Right hindlimb (tissue), 1 donor: Measurements from ENCODE around the gene LINC00305.

Source experiments
- DNase-seq: peaks from one replicate; pipeline ENCODE4 v3.0.0-alpha.2; 2018

The LINC00305 gene

DNA sequence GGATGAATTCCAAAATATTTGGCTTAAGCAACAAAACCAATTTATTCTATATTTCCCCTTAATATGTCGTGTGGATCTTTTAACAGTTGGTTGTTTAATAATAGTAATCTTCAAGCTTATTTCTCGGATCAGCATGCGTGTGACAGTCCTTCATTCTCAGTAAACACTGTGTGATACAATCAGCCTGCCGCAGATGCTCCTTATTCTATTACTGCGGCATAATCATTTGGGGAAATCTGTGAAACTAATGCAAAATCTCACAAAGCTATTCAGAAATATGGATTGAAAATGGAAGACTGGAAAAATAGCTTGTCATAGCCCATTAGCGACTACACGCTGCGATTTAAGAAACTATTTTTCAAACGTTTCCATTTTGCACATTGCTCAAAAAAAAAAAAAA, 36.9 kb downstream of the LINC00305 start:
- no peak for DNase-seq

DNA sequence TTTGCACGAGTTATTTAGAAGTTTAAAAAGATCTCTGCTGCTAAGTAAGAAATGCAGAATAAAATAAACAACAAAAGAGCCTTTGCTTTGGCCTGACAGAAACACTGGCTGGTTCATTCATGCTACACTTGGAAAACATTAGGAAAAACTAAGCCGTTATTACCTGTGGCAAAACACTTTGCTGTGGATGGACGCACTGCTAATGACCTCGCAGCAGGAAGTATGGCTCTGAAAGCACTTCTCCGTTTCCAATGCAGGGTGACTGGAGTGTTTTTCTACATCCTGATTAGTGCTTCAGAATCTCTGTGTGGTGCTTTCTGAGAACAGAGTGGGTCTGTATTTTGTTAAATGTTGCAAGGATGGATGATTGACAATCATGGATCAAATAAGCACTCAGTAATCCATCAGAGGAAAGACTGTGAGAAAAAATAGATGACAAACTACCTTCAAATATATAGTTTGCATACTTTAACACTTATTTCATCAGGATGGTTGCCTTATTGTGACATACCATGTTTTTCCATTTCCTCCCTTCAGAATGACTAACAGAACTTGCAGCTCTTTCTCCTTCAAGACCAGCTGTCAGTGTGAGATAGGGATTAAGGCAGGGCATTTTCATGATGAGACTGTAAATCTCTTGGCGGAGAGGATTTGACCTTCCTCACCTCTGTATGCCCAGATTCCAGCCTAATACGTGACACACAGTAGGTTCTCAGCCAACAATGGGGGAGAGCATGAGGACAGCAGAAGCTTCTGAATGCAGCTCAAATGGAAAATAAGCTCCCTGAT, 38.0 kb downstream of the LINC00305 start:
- DNase-seq: no peak

DNA sequence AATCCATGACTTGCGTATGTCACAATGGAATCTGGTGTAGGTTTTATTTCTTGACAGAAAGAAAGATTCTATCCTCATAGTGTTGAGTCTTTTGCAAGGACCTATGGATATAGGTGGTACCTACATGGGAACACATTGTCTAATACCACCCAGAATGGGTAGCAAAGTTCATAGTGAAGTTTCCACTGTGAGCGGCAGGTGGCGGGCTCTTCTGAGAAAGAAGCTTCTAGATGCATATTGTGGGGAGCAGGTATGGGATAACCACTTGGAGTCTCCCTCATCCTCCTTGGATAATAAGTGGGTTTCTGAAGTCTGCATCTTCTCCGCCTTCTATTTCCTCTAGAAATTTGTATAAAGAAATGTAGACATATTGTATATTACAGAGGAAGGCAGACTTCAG, 44.9 kb downstream of the LINC00305 start:
- DNase-seq: no peak

DNA sequence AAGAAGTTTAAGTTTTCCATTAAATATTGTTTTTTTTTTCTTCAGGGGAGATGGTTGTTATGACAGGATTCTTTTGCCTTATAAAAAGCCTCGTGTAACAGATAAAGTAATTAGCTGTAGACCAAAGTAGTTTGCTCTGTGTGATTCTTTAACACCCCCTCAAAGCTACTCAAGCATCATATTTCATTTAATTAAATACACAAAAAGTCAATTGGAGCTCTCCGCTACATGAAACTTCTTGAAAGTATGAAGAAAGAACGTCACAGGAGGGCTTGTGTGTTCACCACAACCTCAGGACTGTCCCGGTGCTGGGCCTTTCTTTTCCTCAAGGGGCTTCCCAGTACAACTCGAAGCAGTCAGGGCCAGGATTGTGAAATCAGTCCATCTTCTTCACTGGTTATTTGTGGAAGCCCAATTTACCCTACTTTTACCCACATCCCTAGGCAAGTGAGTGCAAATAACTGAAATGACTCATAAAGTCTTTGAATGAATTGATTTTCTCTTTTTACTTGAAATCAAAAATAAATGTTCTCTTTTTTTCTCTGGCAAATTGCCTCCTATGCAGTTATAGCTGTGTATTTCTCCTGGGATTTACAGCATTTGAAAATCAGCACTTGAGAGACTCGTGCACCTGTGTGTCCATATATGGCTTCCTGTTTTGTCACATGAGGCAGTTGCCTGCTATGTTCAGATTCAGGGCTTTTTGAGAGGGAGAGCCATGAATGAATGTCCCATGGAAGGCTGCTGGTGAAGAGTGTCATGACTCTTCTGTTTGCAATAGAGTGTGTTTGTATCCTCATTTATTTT, 48.6 kb downstream of the LINC00305 start:
- DNase-seq: no peak

DNA sequence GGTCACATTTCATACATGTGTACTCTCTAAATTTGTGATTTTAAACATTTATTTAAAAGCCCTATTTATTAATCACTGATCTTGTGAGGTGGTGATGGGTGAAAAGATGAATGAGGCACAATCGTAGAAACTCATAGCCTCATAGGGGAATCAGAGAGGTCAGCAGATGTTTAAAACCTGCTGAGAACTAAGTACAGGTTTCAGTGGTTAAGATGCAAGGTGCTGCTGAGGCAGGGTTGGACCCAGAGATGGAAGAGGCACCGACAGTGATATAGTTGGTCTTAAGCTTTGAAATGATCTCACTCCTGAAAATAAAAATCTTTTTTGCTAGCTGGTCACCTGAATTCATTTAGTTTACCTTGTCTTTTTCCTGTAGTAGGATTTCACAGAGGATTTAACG, 49.6 kb downstream of the LINC00305 start:
- no peak for DNase-seq

DNA sequence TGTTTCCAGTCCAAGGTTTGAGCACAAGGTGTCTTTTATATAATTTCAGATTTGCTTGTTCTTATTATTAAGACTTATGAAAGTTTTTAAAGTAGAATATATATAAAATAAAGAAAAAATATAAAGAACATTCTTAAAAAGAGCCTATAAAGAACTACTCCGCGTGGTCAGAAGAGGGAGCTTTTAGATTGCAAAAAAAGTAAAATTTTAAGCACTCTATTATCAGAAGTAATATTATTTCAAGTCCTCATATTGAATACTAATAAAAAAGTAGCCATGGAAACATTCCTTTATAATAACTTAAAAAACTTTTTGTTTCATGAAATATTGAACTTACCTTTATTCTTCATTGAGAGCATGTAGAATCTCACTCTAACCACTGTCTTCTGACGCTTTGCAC, 51.4 kb downstream of the LINC00305 start:
- DNase-seq: no peak

DNA sequence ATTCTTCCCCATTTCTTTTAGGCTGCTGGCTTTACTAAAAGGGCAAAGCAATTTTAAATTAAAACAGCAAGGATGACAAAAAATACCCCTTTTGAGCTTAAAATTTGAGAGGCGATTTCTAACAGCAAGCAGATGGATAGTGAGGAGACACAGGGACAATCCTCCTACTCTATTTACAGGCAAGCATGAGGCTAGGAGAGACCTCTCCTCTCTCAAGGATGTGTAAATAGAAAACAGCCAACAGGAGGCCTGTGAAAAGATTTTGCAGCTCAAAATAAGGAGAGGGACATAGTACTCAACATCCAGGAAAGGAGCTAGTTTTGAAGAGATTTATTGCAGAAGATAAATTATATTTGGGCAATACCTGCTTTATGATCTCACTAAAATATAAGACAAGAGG, 53.8 kb downstream of the LINC00305 start:
- no peak for DNase-seq

DNA sequence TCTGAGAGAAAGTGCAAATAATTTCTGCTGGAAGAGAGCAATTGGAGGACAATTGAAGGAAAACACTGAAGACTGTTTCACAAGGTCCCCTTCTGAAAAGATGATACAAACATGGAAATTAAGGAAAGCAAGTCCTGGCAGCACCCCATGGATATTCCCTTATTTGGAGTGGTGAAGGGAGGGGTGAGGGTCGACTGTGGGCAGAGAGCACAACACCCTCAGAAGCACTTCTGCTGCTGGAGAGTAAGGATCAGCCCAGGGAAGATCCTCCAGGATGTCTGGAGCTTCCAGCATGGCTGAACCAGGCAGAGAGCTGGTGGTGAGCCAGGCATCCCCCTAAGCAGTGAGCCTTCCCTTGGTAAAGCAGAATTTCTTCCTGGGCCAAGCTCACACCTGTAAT, 54.7 kb downstream of the LINC00305 start:
- no peak for DNase-seq

DNA sequence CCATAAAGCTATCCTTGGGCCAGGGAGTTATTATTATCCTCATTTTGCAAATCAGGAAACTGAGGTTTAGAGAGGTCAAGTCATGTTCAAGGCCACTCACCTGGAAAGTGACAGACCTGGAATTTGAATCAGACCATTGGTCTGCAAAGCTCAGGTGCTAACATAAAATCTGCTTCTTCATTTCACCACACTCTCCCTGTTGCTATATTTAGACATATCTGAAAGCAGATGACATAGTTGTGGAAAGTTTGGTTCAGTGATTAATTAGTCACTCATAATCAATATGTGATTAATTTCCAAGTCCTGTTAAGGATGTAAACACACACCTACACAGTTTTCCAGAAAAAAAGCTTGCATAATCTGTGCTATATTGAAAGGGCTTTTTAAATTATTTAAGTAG, 57.4 kb downstream of the LINC00305 start:
- DNase-seq: no peak

DNA sequence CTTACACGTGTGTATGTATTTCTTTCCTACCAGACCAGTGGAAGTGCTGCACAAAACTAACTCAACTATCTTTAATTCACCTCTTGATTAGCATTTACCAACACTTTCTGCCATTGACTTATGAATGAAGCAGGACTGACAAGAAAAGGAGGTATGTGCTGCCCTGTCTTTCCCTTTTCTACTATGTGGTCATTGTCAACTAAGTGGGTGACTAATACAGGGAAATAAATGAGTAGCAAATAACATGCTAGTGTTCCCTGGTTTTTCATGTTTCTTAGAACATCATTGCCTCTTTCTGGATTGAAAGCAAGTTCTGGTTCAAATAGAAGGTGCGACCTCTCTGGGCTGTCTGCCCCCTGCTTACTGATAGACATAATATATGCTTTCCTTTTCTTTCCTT, 58.0 kb downstream of the LINC00305 start:
- DNase-seq: no peak

DNA sequence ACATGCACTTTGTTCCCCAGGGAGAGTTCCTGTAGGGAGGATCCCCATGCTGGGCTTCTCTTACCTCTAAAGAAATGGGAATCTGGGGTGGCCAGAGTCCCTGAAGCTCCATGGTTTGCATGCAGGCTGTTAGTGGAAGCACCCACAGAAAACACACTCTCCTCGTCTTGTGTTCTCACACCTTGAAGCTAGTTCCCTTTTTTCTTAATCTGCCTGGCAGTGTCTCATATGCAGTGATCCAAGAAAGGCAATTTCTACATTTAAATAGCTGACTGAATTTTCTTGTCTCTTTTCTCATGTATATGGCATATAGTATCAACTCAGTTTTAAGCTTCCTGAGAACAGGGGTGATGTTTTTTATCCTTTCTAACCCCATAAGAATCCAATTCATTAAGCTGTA, 65.0 kb downstream of the LINC00305 start:
- no peak for DNase-seq

DNA sequence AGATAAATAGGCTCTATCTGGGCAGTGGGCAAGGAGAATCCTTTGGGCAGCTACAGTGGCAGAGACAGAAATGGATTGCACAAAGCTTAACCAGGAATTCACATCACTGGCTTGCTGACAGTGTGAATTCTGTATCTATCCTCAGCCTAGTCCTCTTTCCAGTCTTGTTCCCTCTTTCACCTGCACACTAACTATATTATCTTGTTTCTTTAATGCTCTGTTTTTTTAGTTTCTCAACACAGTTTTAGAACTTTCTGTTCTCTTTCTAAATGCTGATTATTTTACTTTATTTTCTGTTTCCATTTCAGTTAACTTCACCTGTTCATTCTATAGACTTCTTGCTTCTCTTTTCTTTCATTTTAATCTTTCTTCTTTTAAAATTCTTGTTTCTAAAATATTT, 66.4 kb downstream of the LINC00305 start:
- no peak for DNase-seq

DNA sequence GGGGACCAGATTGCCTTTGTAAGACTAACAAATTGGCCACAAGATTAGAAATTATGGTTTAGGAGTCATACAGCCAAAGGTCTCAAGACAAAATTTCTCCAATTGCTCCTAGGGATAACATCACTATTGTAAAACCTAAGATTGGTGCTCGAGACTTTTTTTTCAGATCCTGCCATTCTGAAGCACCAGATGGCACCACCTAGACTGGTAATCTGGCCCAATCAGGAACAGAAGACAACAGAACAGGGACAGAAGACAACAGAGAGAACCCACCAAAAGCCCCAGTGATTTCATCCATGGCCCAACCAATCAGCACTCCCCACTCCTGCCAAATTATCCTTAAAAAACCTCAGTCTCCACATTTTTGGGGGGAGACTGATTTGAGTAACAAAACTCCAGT, 66.8 kb downstream of the LINC00305 start:
- DNase-seq: no peak

DNA sequence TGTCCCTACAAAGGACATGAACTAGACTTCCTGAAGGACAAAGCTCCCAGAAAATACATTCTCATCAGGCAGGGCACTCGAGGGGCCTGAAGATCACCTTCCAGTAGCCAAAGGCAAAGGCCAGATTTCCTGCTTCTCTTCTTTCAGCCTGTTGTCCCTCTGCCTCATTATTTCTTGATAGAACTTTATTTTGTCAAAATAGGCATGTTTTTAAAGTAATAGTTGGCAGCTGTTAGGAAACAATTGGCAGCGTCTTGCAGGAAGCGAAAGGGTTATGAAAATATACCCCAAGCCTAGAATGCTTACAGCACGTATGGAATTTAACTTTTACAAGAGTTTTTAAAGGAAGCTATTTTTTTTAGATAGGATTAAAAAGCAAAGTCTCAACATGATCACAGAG, 74.9 kb downstream of the LINC00305 start:
- DNase-seq: no peak

DNA sequence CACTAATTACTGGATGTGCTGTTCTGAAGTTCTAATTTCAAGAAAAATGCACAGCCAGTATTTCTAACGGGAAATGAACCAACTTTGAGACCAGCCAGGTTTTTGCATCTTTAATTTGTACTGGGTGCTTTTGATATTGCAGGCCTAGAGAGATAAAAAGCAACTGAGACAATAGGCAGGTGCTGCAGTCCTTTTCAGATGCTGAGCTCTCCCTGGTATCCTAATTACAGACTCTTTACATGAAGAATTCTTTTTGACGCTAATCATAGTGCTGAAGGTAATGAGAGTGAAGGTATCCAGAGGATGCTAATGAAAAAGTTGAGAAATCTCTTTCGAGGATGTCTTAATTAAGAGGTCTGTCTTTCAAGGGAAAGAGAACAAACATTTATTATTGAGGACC, 93.9 kb downstream of the LINC00305 start:
- DNase-seq: no peak

DNA sequence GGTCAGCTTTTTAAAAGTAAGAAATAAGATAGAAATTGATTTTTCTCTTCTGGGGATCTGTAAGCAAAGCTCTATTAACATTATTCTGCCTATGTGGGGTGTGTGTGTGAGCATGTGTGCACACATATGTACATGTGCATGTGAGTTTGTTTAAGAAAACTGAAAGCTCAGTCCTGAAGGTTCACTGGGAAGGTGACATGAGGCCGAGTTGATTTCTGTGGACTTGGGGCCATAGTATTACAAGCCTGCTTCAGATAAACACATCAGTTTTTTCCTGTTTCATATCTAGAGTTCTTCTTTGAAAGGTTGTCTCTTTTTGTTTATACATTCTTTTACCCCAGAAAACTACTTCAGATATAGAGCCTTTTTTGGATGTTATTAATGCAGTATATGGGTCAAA, 95.6 kb downstream of the LINC00305 start:
- no peak for DNase-seq

DNA sequence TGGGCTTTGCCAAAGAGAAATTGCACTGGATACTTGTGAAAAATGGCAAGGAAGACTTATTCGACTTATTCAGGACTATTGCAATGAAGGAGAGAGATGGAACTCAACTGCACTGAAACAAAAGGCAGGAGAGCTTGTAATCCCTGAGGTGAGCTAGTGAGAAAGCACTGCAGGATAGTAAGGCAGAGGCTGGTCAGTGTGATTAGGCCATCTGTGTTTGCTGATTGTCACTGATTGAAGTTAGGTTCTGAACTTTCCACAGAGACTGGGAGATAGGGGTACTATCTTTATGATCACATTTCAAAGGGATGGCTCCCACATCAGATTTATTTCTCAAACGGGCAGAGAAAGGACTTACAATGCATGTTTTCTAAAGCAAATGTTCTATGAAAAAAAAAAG, 96.1 kb downstream of the LINC00305 start:
- no peak for DNase-seq

DNA sequence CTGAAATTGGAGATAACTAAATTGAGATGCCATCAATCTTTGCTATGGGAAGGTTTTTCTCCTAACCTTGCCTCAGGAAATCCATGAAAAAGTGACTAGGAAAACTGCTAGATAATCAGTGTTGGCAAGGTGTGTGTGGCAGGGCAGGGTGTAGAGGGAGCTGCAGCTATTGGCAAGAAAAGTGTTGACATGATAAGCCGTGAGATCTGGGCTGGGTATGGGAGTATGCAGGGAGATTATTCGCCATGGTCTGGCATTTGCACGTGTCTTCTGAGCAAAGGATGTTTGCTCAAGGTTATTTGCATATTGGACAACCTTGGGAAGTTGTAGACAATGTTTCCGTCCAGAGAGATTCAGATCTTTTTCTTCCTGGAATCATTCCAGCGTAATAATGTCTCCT, 104.3 kb downstream of the LINC00305 start:
- DNase-seq: no peak

DNA sequence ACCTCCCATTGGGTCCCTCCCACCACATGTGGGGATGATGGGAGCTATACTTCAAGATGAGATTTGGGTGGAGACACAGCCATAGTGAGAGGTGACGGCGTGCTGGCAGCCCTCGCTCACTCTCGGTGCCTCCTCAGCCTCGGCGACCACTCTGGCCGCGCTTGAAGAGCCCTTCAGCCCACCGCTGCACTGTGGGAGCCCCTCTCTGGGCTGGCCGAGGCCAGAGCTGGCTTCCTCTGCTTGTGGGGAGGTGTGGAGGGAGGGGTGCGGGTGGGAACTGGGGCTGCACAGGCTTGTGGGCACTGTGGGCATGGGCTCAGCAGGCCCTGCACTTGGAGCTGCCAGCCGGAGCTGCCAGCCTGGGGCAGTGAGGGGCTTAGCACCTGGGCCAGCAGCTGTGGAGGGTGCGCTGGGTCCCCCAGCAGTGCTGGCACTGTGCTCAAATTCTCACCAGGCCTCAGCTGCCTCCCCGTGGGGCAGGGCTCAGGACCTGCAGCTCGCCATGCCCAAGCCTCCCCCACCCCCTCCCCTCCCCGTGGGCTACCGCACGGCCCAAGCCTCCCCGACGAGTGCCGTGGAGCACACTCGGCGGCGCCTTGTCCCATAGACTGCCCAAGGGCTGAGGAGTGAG, 106.0 kb downstream of the LINC00305 start:
- DNase-seq: no peak

DNA sequence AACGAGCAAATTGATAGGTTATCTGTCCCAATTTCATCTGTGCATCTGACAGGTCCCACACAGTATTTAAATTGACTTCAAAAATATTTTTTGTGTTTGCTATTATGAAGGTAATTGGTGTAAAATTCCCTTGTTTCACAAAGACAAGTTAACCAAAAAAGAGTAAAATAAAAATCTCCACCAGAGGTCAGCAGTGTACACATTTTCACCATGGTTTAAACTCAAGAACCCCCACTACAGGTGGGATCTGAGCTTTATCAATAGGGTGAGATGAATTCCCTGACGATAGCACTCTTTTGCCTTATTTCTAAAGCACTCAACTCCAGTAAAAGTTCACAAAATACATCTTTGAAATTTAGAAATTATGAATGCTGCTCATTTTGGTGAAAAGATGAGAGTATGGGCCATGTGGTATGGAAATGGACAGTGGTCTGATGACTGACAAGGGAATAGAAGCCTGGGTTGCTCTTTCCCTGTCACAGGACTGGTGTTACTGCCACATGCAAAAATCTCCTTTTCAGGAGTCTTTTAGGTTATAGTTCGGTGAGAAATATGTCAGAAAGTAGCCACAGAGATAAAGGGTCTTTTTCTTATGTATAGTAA, 111.0 kb downstream of the LINC00305 start:
- DNase-seq: no peak

DNA sequence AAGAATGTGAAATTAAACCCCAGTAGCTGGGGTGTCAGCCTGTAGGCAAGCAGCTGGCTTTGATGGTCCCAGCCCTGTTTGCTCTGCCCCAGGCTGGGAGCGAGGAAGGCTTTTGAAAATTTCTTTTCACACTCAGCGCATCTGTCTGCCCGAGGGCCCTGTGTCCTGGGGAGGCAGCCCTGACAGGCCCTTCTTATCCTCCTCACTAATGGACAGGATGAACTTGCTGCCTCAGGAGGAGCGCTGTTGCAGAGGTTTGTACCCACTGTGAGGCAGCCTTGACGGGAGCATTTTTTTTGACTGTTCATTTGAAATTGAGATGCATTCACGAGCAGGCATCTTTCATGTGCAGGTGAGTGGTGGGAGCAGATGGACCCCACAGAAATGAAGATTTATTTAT, 116.6 kb downstream of the LINC00305 start:
- DNase-seq: no peak

DNA sequence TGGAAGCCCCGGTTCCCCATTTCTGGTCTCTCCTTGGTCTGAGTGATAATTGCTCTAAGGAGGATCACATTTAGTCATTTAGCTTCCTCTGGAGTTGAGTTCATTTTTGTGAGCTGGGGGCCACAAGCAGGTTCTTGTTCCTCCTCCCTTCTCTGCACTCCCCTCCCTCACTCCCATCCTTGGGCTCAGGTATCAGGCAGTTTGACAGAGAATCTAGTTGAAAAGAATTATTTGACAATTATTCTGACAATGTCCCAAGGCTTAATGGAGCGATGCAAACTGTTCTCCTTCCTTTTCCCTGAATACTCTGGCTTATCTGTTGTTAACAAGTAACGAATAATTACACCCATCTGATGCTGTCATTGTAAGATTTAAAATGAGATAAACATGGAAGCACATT, 117.5 kb downstream of the LINC00305 start:
- DNase-seq: no peak
